GM12865 (cell line): ENCODE measurements around the gene KNOP1.
"Not testable (repeated sequence)": the region's sequence is repeated elsewhere in the genome, so short reads cannot be mapped to it uniquely, and the experiment has no call there.

ENCODE experiments used
- DNase-seq: peaks from one replicate; pipeline ENCODE4 v3.0.0; 2010; ENCODE audit warnings: low read depth
- H3K4me3 ChIP-seq: 2 replicates; pipeline ENCODE4 v1.5.1; 2011; ENCODE audit warnings: mild to moderate bottlenecking, low read depth, low read length, control low read depth
- TF ChIP-seq, protein P1 (sequence below): IDR thresholded peaks from 2 replicates; pipeline ENCODE4 v1.5.1; 2011; ENCODE audit warnings: low read length, control low read depth, low read depth, inconsistent platforms; ENCODE audit not compliant: insufficient read depth; ENCODE audit errors: missing control alignments

KNOP1 gene

DNA sequence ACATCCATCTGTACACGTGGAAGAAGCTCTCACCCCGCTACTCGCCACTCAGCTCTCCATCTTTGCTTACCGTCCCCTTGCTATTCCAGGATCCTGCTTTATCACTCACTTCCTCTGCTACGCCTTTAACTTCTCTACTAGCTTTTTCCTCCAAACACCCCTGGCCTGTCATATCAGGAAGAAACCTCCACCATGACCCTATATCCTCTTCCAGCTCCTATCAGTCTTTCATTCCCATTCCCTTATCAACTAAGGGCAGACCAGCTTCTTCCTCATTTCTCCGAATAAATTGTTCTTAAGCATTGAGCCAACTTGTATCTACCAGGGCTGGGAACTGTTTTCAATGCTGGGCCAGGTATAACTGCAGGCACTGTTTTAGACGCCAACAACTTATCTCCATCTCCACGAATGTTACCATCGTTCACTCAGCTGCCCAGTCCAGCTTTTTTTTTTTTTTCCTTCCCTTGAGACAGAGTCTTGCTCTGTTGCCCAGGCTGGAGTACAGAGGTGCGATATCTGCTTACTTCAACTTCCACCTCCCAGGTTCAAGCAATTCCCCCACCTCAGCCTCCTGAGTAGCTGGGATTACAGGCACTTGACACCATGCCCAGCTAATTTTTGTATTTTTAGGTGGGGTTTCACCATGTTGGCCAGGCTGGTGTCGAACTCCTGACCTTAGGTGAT lies 4.4 kb upstream of the KNOP1 start:
- H3K4me3 ChIP-seq, result no peak overlapping the region
- no peak for DNase-seq
- TF ChIP-seq, protein P1, sequence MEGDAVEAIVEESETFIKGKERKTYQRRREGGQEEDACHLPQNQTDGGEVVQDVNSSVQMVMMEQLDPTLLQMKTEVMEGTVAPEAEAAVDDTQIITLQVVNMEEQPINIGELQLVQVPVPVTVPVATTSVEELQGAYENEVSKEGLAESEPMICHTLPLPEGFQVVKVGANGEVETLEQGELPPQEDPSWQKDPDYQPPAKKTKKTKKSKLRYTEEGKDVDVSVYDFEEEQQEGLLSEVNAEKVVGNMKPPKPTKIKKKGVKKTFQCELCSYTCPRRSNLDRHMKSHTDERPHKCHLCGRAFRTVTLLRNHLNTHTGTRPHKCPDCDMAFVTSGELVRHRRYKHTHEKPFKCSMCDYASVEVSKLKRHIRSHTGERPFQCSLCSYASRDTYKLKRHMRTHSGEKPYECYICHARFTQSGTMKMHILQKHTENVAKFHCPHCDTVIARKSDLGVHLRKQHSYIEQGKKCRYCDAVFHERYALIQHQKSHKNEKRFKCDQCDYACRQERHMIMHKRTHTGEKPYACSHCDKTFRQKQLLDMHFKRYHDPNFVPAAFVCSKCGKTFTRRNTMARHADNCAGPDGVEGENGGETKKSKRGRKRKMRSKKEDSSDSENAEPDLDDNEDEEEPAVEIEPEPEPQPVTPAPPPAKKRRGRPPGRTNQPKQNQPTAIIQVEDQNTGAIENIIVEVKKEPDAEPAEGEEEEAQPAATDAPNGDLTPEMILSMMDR, result no peak

- TF ChIP-seq, protein P1, result no peak
- no peak for DNase-seq
Observed at GRCh38 chr16:19718624-19718965, 568 bp upstream of the KNOP1 start.

DNA sequence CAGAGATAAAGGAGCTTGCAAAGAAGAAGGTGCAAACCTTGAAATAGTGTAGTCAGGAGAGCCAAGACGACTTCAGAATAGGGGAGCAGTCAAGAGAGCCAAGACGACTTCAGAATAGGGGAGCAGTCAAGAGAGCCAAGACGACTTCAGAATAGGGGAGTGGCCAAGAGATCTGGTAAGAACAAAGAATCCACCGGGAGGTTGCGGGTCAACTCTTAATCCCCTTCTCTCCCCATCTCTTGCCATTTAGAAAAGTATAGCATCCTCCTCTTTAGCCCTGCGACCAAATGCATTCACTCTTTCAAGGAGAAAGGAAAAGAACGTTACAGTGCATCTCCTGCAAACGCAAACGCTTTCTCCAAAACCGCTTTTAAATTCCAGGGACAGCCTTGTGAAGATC lies 713 bp downstream of the KNOP1 start:
- peak overlapping the region; percentile 98 for H3K4me3 ChIP-seq
- DNase-seq, result peak; percentile 23
- TF ChIP-seq, protein P1, result no peak

More at GRCh38 chr16:19718624-19718965, 568 bp upstream of the KNOP1 start:
- H3K4me3 ChIP-seq, result peak overlapping the region; percentile 98

GRCh38 chr16:19716728-19717127 lies 1.3 kb downstream of the KNOP1 start:
- peak overlapping the region; percentile 98 for H3K4me3 ChIP-seq
- not testable (repeated sequence) for DNase-seq

DNA sequence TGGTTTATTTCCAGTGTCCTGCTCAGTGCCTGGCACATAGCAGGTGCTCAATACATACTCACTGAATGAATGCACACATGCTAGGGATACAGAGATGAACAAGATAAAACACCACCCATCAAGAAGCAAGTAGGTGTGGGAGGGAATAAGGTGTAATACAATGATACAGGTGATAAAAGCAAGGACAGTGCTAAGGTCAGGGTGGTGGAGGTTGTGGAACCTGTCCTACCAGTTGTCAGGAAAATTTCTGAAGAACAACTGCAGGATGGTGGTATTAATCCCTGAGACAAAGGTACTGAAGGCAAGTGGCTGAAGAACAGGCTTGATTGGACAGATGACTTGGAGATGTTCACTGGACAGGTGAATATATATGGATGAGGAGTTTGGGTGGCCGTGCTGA lies 1.8 kb downstream of the KNOP1 start:
- no peak overlapping the region for H3K4me3 ChIP-seq
- TF ChIP-seq, protein P1, result no peak
- no peak for DNase-seq

DNA sequence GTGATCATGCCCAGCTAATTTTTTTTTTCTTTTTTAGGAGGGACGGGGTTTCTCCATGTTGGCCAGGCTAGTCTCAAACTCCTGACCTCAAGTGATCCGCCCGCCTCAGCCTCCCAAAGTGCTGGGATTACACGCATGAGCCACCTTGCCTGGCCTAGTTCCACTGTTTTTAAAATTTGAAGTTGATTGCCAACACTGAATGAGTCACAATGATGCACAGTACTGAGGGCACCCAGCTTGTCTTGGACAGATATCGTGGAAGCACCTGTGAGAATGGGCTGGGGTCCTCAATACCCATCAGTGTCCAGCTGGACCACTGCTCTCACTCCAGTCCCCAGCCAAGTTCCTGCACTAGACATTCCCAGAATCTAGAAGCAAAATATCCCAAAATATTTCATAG lies 2.5 kb downstream of the KNOP1 start:
- DNase-seq, result no peak

DNA sequence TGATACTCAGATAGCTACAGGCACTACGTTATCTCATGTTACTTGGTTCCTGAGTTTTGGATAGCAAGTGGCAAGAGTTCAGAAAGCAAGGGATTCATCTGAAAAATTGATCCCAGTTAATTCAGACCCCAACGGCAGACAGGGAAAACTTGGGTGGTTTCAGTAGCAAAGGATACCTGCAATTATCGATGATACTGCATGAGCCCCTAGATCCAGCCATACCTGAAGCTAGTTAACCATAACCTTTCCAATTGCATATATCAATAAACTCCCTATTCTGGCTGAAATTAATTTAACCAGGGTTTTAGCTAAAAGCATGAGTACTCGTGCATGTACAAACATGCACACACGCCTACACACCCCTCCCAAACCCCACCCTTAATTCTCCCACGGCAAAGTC lies 4.3 kb downstream of the KNOP1 start:
- no peak overlapping the region for H3K4me3 ChIP-seq
- TF ChIP-seq, protein P1, result no peak
- no peak for DNase-seq

More for the DNA sequence above, 2.5 kb downstream of the KNOP1 start:
- TF ChIP-seq, protein P1, result no peak
- no peak overlapping the region for H3K4me3 ChIP-seq
